Stimulated activated naive B cell treated with anti-CD40 and anti-IgM and Interleukin-4, amounts not matched to agents 10 μg/mL and 1 μg/mL and 100 μg/mL, for 72 hours (primary cell): ENCODE measurements around the gene TRIM45.
"Not testable (repeated sequence)": the region's sequence is repeated elsewhere in the genome, so short reads cannot be mapped to it uniquely, and the experiment has no call there.

Source experiments
- ATAC-seq, 2 donors: fragments of 150-1000 bp; cut with Tn5 transposase; replicated peaks; 2 replicates each; pipeline ENCODE4 v1.10.0; 2021; ENCODE audit warnings: moderate library complexity in 1 of 2
- DNase-seq: peaks from one replicate; pipeline ENCODE4 v3.0.0; 2021
- H3K27ac Mint-ChIP-seq: one replicate; pipeline ENCODE4 v1.8.0; 2022; ENCODE audit warnings: mild to moderate bottlenecking, mixed read lengths
- H3K27me3 Mint-ChIP-seq, 2 donors: one replicate each; pipeline ENCODE4 v1.8.0; 2022; ENCODE audit warnings: mixed read lengths in 2 of 2
- H3K36me3 Mint-ChIP-seq, 2 donors: one replicate each; pipeline ENCODE4 v1.8.0; 2022; ENCODE audit warnings: mixed read lengths in 2 of 2, mild to moderate bottlenecking in 1 of 2
- H3K4me1 Mint-ChIP-seq, 2 donors: one replicate each; pipeline ENCODE4 v1.8.0; 2022; ENCODE audit warnings: mixed read lengths in 2 of 2, mild to moderate bottlenecking in 1 of 2
- H3K4me3 Mint-ChIP-seq, 2 donors: one replicate each; pipeline ENCODE4 v1.8.0; 2022; ENCODE audit warnings: mild to moderate bottlenecking in 2 of 2, mixed read lengths in 2 of 2, moderate library complexity in 1 of 2
- H3K9me3 Mint-ChIP-seq, 2 donors: one replicate each; pipeline ENCODE4 v1.8.0; 2022; ENCODE audit warnings: mixed read lengths in 2 of 2, mild to moderate bottlenecking in 1 of 2

TRIM45 gene

DNA sequence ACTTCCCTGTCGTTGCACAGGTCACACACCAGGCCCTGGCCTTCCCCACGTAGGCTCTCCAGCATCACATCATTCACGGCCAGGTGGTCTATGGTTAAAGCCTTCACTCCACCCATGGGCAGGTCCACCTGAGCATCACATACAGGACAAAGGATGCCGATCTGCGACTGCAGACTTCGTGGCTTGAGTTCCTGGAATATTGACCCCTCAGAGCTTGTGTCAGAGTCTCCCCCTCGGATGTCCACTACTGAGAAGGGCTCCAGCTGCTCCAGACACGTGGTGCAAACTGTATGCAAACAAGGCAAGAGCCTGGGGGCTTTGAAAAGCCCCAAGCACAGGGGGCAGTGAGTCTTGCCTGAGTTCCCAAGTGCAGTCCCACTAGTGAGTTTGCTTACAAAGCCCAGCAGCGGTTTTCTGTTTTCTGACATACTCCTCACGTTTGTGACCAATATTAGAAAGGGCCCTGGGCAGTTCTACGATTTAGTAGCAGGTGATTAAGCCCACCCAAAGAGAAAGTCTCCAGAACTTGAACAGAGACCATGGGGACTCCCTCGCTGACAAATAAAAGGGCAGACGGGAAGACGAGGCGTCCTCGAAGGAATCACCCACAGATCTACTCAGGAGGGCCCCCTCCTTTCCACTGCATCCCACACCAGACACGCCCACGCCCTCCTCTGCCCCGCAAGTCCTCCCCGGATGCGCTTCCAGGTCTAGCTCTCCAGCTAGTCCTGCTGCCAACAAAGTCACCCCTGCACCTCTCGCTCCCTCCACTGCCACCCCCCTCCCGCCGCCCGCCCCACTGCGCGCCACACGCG is 568 bp downstream of the TRIM45 start:
- peak overlapping the region; percentile 89 to 91 for H3K4me3 Mint-ChIP-seq
- no peaks in the 10 kb centered on the region for H3K27me3 Mint-ChIP-seq
- ATAC-seq, result no peak
- H3K27ac Mint-ChIP-seq, result no peak overlapping the region
- no peaks in the 10 kb centered on the region for H3K9me3 Mint-ChIP-seq
- no peak for DNase-seq
- H3K36me3 Mint-ChIP-seq, result peaks cover 1 to 4% of the 10 kb centered on the region in 2 donors
- H3K4me1 Mint-ChIP-seq, result peaks cover 5 to 6% of the 10 kb centered on the region in 2 donors

DNA sequence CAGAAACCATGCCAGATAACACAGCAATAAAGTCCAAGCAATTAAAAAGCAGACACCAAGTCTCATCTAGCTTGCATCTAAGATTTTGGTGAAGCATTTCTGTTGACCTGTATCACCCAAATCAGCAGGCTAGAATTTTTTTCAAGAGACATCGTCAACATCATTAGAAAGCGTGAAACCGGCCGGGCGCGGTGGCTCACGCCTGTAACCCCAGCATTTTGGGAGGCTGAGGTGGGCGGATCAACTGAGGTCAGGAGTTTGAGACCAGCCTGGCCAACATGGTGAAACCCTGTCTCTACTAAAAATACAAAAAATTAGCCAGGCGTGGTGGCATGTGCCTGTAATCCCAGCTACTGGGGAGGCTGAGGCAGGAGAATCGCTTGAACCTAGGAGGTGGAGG is 2.4 kb downstream of the TRIM45 start:
- not testable (repeated sequence) for H3K27me3 Mint-ChIP-seq, H3K9me3 Mint-ChIP-seq, H3K27ac Mint-ChIP-seq, H3K4me3 Mint-ChIP-seq, H3K36me3 Mint-ChIP-seq, ATAC-seq, DNase-seq, H3K4me1 Mint-ChIP-seq

DNA sequence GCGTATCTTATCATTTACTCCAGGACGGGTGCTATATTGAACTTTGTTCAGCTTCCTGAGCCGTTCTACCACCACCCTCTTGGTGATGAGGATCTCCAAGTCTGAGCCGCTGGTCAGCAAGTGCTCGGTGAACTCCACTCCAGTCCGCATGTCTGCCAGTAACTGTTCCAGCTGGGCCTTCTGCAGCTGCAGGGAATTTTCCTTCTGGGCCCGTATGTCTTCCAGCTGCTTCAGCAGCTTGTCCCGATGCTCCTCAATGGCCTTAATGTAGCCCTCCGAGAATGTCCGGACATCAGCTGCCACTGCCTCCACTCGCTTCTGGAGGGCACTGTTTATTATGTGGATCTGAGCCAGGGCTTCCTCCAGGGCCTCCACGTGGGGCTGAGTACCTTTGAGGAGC is 3.4 kb downstream of the TRIM45 start:
- no peaks in the 10 kb centered on the region for H3K9me3 Mint-ChIP-seq
- no peaks in the 10 kb centered on the region for H3K27me3 Mint-ChIP-seq
- no peak for ATAC-seq
- no peak for DNase-seq
- H3K4me3 Mint-ChIP-seq, result no peak overlapping the region
- peaks cover 5 to 6% of the 10 kb centered on the region in 2 donors for H3K4me1 Mint-ChIP-seq
- peaks cover 1 to 4% of the 10 kb centered on the region in 2 donors for H3K36me3 Mint-ChIP-seq
- H3K27ac Mint-ChIP-seq, result no peak overlapping the region

DNA sequence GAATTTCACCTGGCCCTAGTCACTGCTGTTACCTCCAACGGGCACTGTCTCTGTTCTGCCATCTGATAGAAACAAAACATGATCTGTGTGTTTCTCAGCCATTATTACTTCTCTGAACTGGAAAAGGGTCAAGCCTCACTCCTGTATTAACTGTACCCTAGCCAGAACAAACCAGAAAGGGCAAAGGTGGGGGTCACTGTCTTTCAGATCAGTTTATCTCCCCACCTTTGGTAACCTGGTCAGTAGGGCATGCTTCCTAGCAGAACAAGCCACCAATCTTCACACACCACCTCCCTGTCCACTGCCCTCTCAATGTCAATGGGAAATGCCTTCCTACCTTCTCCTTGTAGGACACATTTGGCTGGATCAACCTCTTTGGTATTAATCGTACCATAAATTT is 3.9 kb downstream of the TRIM45 start:
- H3K36me3 Mint-ChIP-seq, result peaks cover 1 to 4% of the 10 kb centered on the region in 2 donors

DNA sequence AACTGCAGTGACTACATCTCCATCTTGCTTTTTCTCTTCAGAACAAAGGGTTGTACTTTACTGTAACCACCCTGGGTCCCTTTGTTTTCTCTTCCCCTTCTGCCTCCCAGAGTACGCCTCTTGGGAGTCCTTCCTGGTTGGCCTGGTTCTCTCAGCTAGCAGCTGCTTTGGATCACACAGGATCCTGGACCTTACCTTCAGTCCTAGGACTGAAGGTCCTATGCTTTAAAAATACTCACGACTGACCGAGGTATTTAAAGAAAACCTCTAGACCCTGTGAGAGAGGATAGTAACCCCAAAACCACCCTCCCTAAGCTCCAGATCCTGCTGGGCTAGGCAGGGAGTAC is 4.8 kb downstream of the TRIM45 start:
- Mint-ChIP-seq H3K4me3 (no peak overlapping the region), H3K27ac (no peak overlapping the region), H3K9me3 (no peaks in the 10 kb centered on the region), H3K27me3 (no peaks in the 10 kb centered on the region), H3K36me3 (peaks cover 1 to 4% of the 10 kb centered on the region in 2 donors), H3K4me1 (peaks cover 5 to 6% of the 10 kb centered on the region in 2 donors)
- DNase-seq (no peak), ATAC-seq (no peak)

More for the DNA sequence above, 3.9 kb downstream of the TRIM45 start:
- Mint-ChIP-seq H3K27me3 (no peaks in the 10 kb centered on the region), H3K4me1 (peaks cover 5 to 6% of the 10 kb centered on the region in 2 donors), H3K27ac (no peak overlapping the region), H3K9me3 (no peaks in the 10 kb centered on the region), H3K4me3 (no peak overlapping the region)
- ATAC-seq, result no peak
- DNase-seq, result no peak

DNA sequence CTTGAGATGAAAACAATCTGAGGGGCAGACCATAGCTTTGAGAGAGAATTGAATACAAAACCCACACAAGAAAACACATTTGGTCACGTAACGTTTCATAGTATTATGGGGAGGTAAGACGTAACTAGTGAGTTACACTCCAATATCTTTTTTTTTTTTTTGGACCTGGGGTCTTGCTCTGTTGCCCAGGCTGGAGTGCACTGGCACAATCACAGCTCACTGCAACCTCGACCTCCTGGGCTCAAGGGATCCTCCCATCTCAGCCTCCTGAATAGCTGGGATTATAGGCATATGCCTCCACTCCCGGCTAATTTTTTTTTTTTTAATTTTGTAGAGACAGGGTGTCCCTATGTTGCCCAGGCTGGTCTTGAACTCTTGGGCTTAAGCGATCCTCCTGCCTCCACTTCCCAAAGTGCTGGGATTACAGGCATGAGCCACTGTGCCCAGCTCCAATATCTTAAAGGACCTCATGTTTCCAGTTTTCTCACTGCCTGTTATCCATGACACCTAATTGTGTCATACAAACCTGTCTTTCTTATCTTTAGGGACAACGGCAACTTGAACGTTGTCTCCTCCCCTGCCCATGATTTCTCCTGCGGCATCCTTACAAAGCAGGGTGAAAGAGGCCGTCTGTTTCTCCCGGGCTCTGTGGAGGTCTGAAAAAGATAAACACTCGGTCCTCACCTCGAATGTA is 5.3 kb downstream of the TRIM45 start:
- Mint-ChIP-seq H3K4me3 (no peak overlapping the region), H3K27me3 (no peaks in the 10 kb centered on the region), H3K36me3 (peaks cover 1 to 4% of the 10 kb centered on the region in 2 donors), H3K27ac (no peak overlapping the region), H3K4me1 (peaks cover 4 to 6% of the 10 kb centered on the region in 2 donors), H3K9me3 (no peaks in the 10 kb centered on the region)
- ATAC-seq (no peak), DNase-seq (no peak)

DNA sequence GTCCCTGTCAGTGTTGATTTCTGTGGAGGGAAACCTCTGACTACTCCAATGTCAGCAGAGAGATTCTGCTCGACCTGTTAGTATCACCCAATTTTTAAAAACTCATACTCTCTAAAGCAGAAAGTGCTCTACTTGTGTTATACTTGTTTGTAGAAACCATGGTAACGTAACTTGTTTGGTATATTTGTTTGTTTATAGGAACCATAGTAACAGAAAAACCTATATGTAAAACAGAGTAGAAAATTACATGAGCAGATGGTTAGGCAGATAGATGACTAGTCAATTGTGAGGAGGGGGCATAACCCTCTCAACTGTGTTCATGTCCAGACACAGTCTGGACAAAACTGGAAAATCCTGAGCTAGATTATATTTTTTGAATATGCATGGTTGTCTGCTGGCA is 6.7 kb downstream of the TRIM45 start:
- ATAC-seq (no peak), DNase-seq (no peak)
- Mint-ChIP-seq H3K4me1 (no peaks in the 10 kb centered on the region), H3K9me3 (no peaks in the 10 kb centered on the region), H3K36me3 (peaks cover 1 to 4% of the 10 kb centered on the region in 2 donors), H3K27ac (no peak overlapping the region), H3K4me3 (no peak overlapping the region), H3K27me3 (no peaks in the 10 kb centered on the region)

DNA sequence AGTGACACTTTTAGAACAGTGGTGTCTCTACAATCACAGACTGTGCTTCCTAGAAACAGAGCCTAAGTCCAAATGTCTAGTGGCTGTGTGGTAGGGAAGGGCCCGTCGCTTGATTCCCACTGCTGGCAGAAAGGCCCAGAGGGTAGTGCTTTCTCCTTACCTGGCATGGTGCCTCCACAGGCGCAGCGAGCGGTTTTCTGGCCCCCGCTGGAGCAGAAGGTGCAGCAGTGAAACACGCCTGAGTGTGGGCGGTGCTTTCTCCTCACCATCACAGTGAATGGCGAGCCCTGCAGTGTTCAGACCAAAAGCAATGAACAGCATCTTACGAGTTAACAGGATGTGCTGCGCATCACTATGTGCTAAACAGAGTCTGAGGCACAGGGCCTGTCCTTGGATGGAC is 8.3 kb downstream of the TRIM45 start:
- Mint-ChIP-seq H3K27ac (no peak overlapping the region), H3K36me3 (peaks cover 5 to 11% of the 10 kb centered on the region in 2 donors), H3K9me3 (no peaks in the 10 kb centered on the region), H3K27me3 (no peaks in the 10 kb centered on the region), H3K4me3 (no peak overlapping the region), H3K4me1 (peaks cover 0 to 3% of the 10 kb centered on the region in 2 donors)
- DNase-seq, result no peak
- ATAC-seq, result no peak

DNA sequence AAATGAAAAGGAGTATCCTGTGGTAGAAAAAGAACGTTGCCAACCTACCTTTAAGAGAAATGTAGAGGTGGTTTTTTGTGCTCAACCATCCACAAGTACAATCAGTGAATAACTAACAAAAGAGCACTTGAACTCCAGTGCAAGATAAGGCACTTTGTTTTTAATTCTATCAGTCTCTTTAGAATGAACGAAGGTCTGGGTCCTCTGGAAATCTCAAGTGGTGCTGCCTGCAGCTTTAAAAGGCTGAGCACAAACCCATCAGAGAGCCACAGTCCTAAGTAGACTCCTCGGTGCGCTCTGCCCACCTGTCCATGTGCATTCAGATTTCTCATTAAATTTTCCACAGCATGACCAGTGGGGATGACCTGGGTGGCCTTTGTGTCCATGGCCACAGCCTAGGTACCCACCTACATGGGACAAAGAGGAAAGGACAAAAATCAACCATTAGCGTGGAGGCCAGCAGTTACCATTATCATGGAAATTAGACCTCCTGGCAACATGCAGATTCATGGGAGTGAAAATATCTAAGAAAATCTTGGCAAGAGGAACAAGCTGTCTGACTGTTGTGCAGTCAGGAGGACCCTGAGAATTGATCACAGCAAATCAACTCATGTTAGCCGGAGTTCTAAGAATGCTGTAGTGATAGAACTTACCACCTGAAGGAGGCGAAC is 9.4 kb downstream of the TRIM45 start:
- H3K36me3 Mint-ChIP-seq, result peaks cover 7 to 14% of the 10 kb centered on the region in 2 donors
- H3K9me3 Mint-ChIP-seq, result peaks cover 0 to 1% of the 10 kb centered on the region in 2 donors
- H3K4me3 Mint-ChIP-seq, result no peak overlapping the region
- peaks cover 0 to 5% of the 10 kb centered on the region in 2 donors for H3K4me1 Mint-ChIP-seq
- ATAC-seq (no peak), DNase-seq (no peak)
- no peaks in the 10 kb centered on the region for H3K27me3 Mint-ChIP-seq
- no peak overlapping the region for H3K27ac Mint-ChIP-seq

DNA sequence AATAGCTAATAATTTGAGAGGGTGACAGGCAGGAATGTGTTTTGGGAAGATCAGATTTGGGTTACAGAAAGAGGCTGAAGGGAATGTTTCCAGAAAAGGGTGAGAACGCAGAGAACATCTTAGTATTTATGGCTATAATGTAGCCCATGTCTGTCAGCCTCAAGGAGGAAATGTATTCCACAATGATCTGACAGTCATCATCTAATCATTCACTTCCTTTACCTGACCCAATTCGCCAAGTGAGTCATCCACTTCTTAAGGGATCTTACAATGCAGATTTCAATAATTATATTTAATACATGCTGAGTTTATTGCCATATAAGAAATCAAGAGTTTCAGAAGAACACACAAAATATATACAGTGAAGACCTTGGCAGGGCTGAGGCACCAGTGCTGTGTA is 10.8 kb downstream of the TRIM45 start:
- H3K9me3 Mint-ChIP-seq, result peaks cover 0 to 1% of the 10 kb centered on the region in 2 donors
- no peak for DNase-seq

DNA sequence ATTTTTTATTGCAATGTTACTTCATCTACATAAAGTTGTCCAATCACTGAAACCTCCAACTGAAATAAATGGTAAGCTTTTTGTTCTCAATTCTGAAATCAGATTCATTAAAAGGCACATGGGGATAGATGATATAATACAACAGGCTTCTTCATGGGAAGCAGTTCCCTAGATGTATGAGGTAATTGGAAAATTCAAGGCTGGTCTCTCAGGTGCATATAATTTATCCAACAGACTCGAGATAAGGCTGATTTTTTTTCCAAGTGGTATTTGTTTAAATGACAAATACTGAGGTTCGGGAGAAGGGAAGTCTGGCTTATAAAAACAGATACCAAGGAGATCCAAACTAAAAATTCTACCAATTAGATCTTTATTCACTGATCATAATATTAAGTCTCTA is 14.2 kb downstream of the TRIM45 start:
- Mint-ChIP-seq H3K9me3 (peaks cover 0 to 1% of the 10 kb centered on the region in 2 donors), H3K4me3 (no peak overlapping the region), H3K27me3 (no peaks in the 10 kb centered on the region), H3K27ac (no peak overlapping the region), H3K36me3 (peaks cover 9 to 47% of the 10 kb centered on the region in 2 donors), H3K4me1 (peaks cover 0 to 5% of the 10 kb centered on the region in 2 donors)
- ATAC-seq, result no peak
- no peak for DNase-seq

More for the DNA sequence above, 10.8 kb downstream of the TRIM45 start:
- ATAC-seq, result no peak
- Mint-ChIP-seq H3K27ac (peak overlapping the region; percentile 22), H3K4me3 (no peak overlapping the region), H3K27me3 (no peaks in the 10 kb centered on the region), H3K36me3 (peaks cover 5 to 27% of the 10 kb centered on the region in 2 donors), H3K4me1 (peaks cover 0 to 5% of the 10 kb centered on the region in 2 donors)

DNA sequence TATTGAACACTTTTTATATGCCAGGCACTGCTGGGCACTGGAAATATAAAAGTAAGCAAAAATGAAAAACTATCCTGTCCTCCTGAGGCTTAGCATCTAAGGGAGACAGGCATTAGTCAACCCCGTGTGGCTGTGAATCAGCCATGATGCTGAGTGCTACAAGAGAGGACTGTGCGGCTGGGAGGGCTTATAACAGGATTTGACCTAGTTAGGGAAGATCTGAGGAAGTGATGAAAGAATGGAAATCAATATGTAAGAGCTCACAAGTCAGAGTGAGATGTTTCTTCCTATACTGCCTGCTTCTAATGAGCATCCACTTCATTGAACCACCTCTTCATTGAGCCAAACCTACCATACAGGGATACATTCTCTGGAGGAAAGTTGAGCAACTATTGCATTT is 15.1 kb downstream of the TRIM45 start:
- peaks cover 0 to 1% of the 10 kb centered on the region in 2 donors for H3K9me3 Mint-ChIP-seq
- H3K27ac Mint-ChIP-seq, result no peak overlapping the region
- H3K27me3 Mint-ChIP-seq, result no peaks in the 10 kb centered on the region
- peaks cover 0 to 5% of the 10 kb centered on the region in 2 donors for H3K4me1 Mint-ChIP-seq
- DNase-seq (no peak), ATAC-seq (no peak)
- H3K4me3 Mint-ChIP-seq, result no peak overlapping the region
- H3K36me3 Mint-ChIP-seq, result peaks cover 12 to 54% of the 10 kb centered on the region in 2 donors

DNA sequence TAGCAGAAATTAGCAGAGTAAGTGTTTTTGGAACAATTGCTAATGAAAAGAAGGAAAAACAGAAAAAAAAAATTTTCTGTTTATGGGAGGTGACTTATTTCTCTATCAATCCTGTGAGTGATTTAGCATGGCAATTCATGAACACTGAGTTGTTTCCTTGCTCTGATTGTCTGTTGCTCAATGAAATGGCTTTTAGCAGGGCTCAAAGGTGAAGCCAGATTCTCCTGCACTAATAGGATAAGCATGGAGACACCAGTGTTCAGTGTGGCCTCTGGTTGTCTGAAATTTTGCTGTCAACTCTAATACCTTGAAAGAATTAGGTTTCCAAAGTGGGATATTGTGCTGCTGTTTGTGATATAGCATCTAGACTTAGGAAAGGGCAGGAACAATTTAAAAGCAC is 15.8 kb downstream of the TRIM45 start:
- Mint-ChIP-seq H3K9me3 (peaks cover 0 to 1% of the 10 kb centered on the region in 2 donors), H3K4me1 (peaks cover 0 to 5% of the 10 kb centered on the region in 2 donors), H3K4me3 (no peak overlapping the region), H3K27ac (no peak overlapping the region), H3K36me3 (peaks cover 13 to 58% of the 10 kb centered on the region in 2 donors), H3K27me3 (no peaks in the 10 kb centered on the region)
- ATAC-seq (no peak), DNase-seq (no peak)

DNA sequence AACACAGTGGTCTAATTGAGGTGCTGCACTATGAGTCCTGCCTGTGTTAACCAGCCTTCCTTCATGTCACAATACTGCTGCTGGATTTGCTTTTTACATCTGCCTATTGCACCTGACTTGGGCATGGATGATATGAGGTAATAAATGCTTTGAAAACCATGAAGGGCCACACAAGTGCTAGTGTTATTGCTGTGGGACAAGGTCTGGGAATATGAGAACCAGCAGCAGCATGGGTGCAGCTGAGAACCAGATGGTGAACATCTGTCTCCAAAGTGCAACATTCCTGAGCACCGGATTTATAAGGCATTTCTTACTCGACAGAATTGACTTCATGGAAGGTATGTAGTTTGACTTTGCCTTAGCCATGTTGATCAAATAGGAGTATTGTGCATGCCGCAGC is 16.6 kb downstream of the TRIM45 start:
- H3K27ac Mint-ChIP-seq, result no peak overlapping the region
- H3K27me3 Mint-ChIP-seq, result no peaks in the 10 kb centered on the region
- ATAC-seq, result no peak
- H3K4me3 Mint-ChIP-seq, result no peak overlapping the region
- peaks cover 0 to 1% of the 10 kb centered on the region in 2 donors for H3K9me3 Mint-ChIP-seq
- H3K36me3 Mint-ChIP-seq, result peaks cover 20 to 66% of the 10 kb centered on the region in 2 donors
- H3K4me1 Mint-ChIP-seq, result peaks cover 0 to 5% of the 10 kb centered on the region in 2 donors
- no peak for DNase-seq
